Measurements from ENCODE around the gene TNFRSF8. TPM values are rescaled to one million over a fixed set of nuclear protein-coding genes. Genes with fewer than 3 reads are reported as not detected.

Gene TNFRSF8
- total and polyA plus RNA-seq, 2 of the 13 experiments (the other 11 are each of a cell fraction or from before 2014, with no cell fraction given) = not detected

DNA sequence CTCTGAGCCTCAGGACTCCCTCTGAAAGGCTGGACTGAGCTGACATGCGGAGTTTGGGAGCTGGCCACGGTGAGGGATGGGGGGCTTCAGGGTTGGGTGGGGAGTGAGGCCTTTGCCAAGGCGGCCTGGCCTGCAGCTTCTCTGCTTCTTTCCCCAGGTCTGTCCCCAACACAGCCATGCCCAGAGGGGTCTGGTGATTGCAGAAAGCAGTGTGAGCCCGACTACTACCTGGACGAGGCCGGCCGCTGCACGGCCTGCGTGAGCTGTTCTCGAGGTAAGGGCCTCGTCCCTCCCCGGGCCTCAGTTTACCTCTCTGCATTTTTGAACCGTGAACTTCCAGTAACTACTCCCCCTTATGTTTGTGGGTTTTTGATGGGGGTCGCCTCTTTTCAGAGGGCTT is 48.6 kb downstream of the TNFRSF8 start (continued):
- TF ChIP-seq, protein P1, sequence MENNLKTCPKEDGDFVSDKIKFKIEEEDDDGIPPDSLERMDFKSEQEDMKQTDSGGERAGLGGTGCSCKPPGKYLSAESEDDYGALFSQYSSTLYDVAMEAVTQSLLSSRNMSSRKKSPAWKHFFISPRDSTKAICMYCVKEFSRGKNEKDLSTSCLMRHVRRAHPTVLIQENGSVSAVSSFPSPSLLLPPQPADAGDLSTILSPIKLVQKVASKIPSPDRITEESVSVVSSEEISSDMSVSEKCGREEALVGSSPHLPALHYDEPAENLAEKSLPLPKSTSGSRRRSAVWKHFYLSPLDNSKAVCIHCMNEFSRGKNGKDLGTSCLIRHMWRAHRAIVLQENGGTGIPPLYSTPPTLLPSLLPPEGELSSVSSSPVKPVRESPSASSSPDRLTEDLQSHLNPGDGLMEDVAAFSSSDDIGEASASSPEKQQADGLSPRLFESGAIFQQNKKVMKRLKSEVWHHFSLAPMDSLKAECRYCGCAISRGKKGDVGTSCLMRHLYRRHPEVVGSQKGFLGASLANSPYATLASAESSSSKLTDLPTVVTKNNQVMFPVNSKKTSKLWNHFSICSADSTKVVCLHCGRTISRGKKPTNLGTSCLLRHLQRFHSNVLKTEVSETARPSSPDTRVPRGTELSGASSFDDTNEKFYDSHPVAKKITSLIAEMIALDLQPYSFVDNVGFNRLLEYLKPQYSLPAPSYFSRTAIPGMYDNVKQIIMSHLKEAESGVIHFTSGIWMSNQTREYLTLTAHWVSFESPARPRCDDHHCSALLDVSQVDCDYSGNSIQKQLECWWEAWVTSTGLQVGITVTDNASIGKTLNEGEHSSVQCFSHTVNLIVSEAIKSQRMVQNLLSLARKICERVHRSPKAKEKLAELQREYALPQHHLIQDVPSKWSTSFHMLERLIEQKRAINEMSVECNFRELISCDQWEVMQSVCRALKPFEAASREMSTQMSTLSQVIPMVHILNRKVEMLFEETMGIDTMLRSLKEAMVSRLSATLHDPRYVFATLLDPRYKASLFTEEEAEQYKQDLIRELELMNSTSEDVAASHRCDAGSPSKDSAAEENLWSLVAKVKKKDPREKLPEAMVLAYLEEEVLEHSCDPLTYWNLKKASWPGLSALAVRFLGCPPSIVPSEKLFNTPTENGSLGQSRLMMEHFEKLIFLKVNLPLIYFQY (CRISPR knock-in tag; IDR thresholded peaks at IDR 0.05; ENCODE audit: borderline replicate concordance) = no peak

DNA sequence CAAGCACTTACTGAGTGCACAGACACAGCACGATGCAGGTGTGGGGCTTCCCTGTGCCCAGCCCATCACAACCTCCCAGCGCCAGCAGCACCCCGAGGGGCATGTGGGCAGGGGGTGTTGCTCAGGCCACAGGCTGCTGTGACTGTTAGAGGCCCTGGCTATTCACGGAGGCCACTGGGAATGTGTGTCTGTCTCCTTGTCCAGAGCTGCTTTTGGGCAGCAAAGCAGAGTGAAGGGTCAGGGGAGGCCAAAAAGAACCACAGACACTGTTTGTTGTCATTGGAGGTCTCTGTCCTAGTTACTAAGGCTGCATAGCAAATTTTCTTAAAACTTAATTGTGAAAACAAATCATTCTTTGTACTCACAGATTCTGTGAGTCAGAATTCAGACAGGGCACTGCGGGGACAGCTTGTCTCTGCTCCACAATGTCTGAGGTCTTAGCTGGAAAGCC is 49.6 kb downstream of the TNFRSF8 start:
- Histone ChIP-seq H3K9me3 (ENCODE audit: low read length) (no peaks in the 10 kb centered on the region), H3K27me3 (ENCODE audit: control insufficient read depth in 1 of 2, insufficient read depth in 2 of 2, low read length in 2 of 2) (peaks cover 2 to 32% of the 10 kb centered on the region in 2 experiments; a peak in 4 of 5 replicates), H3K4me2 (ENCODE audit: low read depth, low read length) (no peak overlapping the region), H3K4me1 (ENCODE audit: insufficient read depth, low read length) (no peaks in the 10 kb centered on the region), H3K9ac (ENCODE audit: insufficient read depth, low read depth, low read length) (no peak overlapping the region), H4K20me1 (ENCODE audit: insufficient read depth, low read length) (no peaks in the 10 kb centered on the region), H3K4me3 (replicated peaks in 1 of 3; ENCODE audit: insufficient read depth in 1 of 3, low read depth in 2 of 3, low read length in 3 of 3) (no peak overlapping the region), H3K27ac (ENCODE audit: extremely low read length, insufficient read depth, low read length) (no peak overlapping the region), H2AFZ (ENCODE audit: low read length) (no peak overlapping the region), H3K36me3 (replicated peaks in 1 of 2; ENCODE audit: control insufficient read depth in 1 of 2, insufficient read depth in 2 of 2, low read length in 2 of 2) (no peaks in the 10 kb centered on the region), H3K79me2 (ENCODE audit: insufficient read depth, low read length) (no peaks in the 10 kb centered on the region)
- WGBS (ENCODE audit: low lambda C conversion rate) = 0% methylated on average over 2 of the region's 5 CpGs
- no TSS peak for BruUV-seq (replicated peaks)
- TF ChIP-seq U2AF1 (optimal IDR thresholded peaks at IDR 0.05; ENCODE audit: low read depth, low read length) (no peak), CEBPB (IDR thresholded peaks at IDR 0.05; ENCODE audit: borderline replicate concordance, low read depth, low read length) (no peak), TRIM24 (CRISPR knock-in tag; IDR thresholded peaks at IDR 0.05) (no peak), ZNF350 (CRISPR knock-in tag; IDR thresholded peaks at IDR 0.05; ENCODE audit: borderline replicate concordance, low read depth) (no peak), ZNF678 (CRISPR knock-in tag; IDR thresholded peaks at IDR 0.05) (no peak), YEATS2 (CRISPR knock-in tag; IDR thresholded peaks at IDR 0.05; ENCODE audit: borderline replicate concordance) (no peak), ZNF24 (IDR thresholded peaks at IDR 0.05) (no peak)
- TF ChIP-seq, protein P2, sequence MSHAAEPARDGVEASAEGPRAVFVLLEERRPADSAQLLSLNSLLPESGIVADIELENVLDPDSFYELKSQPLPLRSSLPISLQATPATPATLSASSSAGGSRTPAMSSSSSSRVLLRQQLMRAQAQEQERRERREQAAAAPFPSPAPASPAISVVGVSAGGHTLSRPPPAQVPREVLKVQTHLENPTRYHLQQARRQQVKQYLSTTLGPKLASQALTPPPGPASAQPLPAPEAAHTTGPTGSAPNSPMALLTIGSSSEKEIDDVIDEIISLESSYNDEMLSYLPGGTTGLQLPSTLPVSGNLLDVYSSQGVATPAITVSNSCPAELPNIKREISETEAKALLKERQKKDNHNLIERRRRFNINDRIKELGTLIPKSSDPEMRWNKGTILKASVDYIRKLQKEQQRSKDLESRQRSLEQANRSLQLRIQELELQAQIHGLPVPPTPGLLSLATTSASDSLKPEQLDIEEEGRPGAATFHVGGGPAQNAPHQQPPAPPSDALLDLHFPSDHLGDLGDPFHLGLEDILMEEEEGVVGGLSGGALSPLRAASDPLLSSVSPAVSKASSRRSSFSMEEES (CRISPR knock-in tag; IDR thresholded peaks at IDR 0.05) = no peak
- TF ChIP-seq, protein P3, sequence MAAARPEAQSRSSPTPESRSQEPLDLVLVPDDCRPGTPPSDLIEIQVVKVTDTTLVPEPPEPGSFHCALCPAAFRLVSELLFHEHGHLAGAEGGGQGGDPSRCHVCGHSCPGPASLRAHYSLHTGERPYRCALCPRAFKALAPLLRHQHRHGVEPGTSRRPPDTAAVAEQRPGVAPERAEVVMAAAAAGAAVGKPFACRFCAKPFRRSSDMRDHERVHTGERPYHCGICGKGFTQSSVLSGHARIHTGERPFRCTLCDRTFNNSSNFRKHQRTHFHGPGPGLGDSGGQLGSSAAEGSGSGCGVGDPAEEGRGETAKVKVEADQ (CRISPR knock-in tag; IDR thresholded peaks at IDR 0.05; ENCODE audit: borderline replicate concordance) = no peak
- DNase-seq (ENCODE audit: low spot score) = no peak
- ChIA-PET CTCF (ENCODE audit: low intra/inter-chr PET ratio, low total read pairs) (no interaction called here), POLR2A (no interaction called here)
- in situ Hi-C loops (cut with HindIII; ENCODE audit: extremely low pct_ligation_motif_present, low pct_unique_long_range_greater_than_20kb) (loop anchor here (25.0 kb wide), 1 partner anchor 550 kb away; no protein-coding TSS in a partner anchor), intact Hi-C loops (cut with micrococcal nuclease; ENCODE audit: unreplicated experiment) (no loop called here)
- no peak for FAIRE-seq
- ATAC-seq = no peak
